Gastrocnemius medialis (tissue), 4 donors: ENCODE results near the gene PITX1. TPM values are rescaled to one million over a fixed set of nuclear protein-coding genes. Genes with fewer than 3 reads are reported as not detected.
"Not testable (repeated sequence)": the region's sequence is repeated elsewhere in the genome, so short reads cannot be mapped to it uniquely, and the experiment has no call there.

ENCODE experiments used
- ATAC-seq, 2 donors: fragments of 150-250 bp; one replicate each; pipeline ENCODE4 v1.9.1; 2016
- DNase-seq, 2 donors: peaks; one replicate each; pipeline ENCODE4 v3.0.0-alpha.2; 2019
- H3K27ac ChIP-seq, 4 donors: fragments of 200-600 bp; sonication (generic); 1 replicate in 1 of 4; 2 replicates in 3 of 4; pipeline ENCODE4 v1.5.1; 2016 to 2018; ENCODE audit warnings: mild to moderate bottlenecking in 2 of 4, moderate library complexity in 1 of 4
- H3K27me3 ChIP-seq, 3 donors: fragments of 200-600 bp; sonication (generic) in 2 of 3; 1 replicate in 1 of 3; 2 replicates in 2 of 3; pipeline versions ENCODE4 v1.5.1 to v1.6.0; 2016 to 2019; ENCODE audit warnings: mild to moderate bottlenecking in 1 of 3, moderate library complexity in 1 of 3
- H3K36me3 ChIP-seq, 2 donors: fragments of 200-600 bp; sonication (generic) in 1 of 2; one replicate each; pipeline ENCODE4 v1.5.1; 2017 to 2018
- H3K4me1 ChIP-seq, 2 donors: fragments of 200-600 bp; sonication (generic) in 1 of 2; one replicate each; pipeline ENCODE4 v1.5.1; 2016 to 2017; ENCODE audit warnings: mild to moderate bottlenecking in 2 of 2
- H3K4me3 ChIP-seq, 4 donors: fragments of 200-600 bp; sonication (generic) in 3 of 4; 1 replicate in 1 of 4; 2 replicates in 3 of 4; pipeline ENCODE4 v1.5.1; 2016 to 2019; ENCODE audit warnings: mild to moderate bottlenecking in 2 of 4
- H3K9me3 ChIP-seq, 3 donors: fragments of 200-600 bp; sonication (generic) in 2 of 3; 1 replicate in 1 of 3; 2 replicates in 2 of 3; pipeline ENCODE4 v1.5.1; 2016 to 2019
- CTCF ChIP-seq, 5 experiments: fragments of 450-650 bp in 3 of 5; fragments of 200-600 bp in 2 of 5; sonication (generic) in 2 of 5; IDR thresholded peaks in 4 of 5; conservative IDR thresholded peaks in 1 of 5; 1 replicate in 4 of 5; 2 replicates in 1 of 5; pipeline ENCODE4 v1.5.1; 2016 to 2019; ENCODE audit warnings: antibody characterized with exemption in 5 of 5, mild to moderate bottlenecking in 3 of 5, moderate library complexity in 3 of 5
- POLR2A ChIP-seq, 2 donors: fragments of 450-650 bp; IDR thresholded peaks; one replicate each; pipeline ENCODE4 v1.6.1; 2017; ENCODE audit warnings: antibody characterized with exemption in 2 of 2, mild to moderate bottlenecking in 2 of 2, moderate library complexity in 2 of 2
- in situ Hi-C, 4 donors: fragments of 200-750 bp; cut with MboI; loops; one replicate each; pipeline versions ENCODE4 v1.15.0 to v1.8.0; 2017; ENCODE audit warnings: low sequenced_read_pairs in 4 of 4
- intact Hi-C: fragments of 100-400 bp; cut with DNase I; formaldehyde crosslinking; loops from one replicate; pipeline ENCODE4 v1.15.1; 2023; ENCODE audit warnings: low total_unique reads
- total RNA-seq, 4 donors: library from RNA; depleted of rRNA; stranded (reverse); fragments of >200 nt; gene quantifications; one replicate each; pipeline versions ENCODE4 v1.1.0 to v1.2.3, GENCODE V29; 2016

The PITX1 gene
- total RNA-seq, 4 donors from 2014 or later: 5.3 to 21.2 (median 9.3) TPM

- intact Hi-C loops (no loop called here), in situ Hi-C loops (no loop called here)
- DNase-seq (no peak), ATAC-seq (no peak)
- H3K36me3 ChIP-seq: no peaks in the 10 kb centered on the region
- TF ChIP-seq CTCF (IDR thresholded peaks at IDR 0.05 in 4 of 5, conservative IDR thresholded peaks at IDR 0.05 in 1 of 5) (no peak), POLR2A (IDR thresholded peaks at IDR 0.05) (no peak)
- H3K4me3 ChIP-seq: no peak overlapping the region
- no peaks in the 10 kb centered on the region for H3K27me3 ChIP-seq
- H3K4me1 ChIP-seq: peaks cover 0 to 4% of the 10 kb centered on the region in 2 donors
- H3K9me3 ChIP-seq: no peaks in the 10 kb centered on the region
- H3K27ac ChIP-seq: no peak overlapping the region
Observed at GRCh38 chr5:134997015-134997414, 37.0 kb downstream of the PITX1 start.

- no peak overlapping the region for H3K27ac ChIP-seq
- no peaks in the 10 kb centered on the region for H3K36me3 ChIP-seq
- no peaks in the 10 kb centered on the region for H3K9me3 ChIP-seq
- in situ Hi-C loops: no loop called here
- intact Hi-C loops: no loop called here
- no peak overlapping the region for H3K4me3 ChIP-seq
- ATAC-seq: no peak
- peaks cover 0 to 4% of the 10 kb centered on the region in 2 donors for H3K4me1 ChIP-seq
- TF ChIP-seq POLR2A (IDR thresholded peaks at IDR 0.05): no peak
- TF ChIP-seq CTCF (IDR thresholded peaks at IDR 0.05 in 4 of 5, conservative IDR thresholded peaks at IDR 0.05 in 1 of 5): no peak
- H3K27me3 ChIP-seq: no peaks in the 10 kb centered on the region
- DNase-seq: no peak
Observed at GRCh38 chr5:134995850-134996402, 38.1 kb downstream of the PITX1 start.

- Histone ChIP-seq H3K4me1 (peaks cover 0 to 4% of the 10 kb centered on the region in 2 donors), H3K27ac (no peak overlapping the region), H3K9me3 (no peaks in the 10 kb centered on the region), H3K27me3 (no peaks in the 10 kb centered on the region), H3K36me3 (no peaks in the 10 kb centered on the region), H3K4me3 (no peak overlapping the region)
- intact Hi-C loops (no loop called here), in situ Hi-C loops (no loop called here)
- DNase-seq (no peak), ATAC-seq (no peak)
- no peak for TF ChIP-seq CTCF (IDR thresholded peaks at IDR 0.05 in 4 of 5, conservative IDR thresholded peaks at IDR 0.05 in 1 of 5)
- TF ChIP-seq POLR2A (IDR thresholded peaks at IDR 0.05): no peak
Observed at GRCh38 chr5:134994560-134995156, 39.4 kb downstream of the PITX1 start.

GRCh38 chr5:134993161-134993560 lies 40.9 kb downstream of the PITX1 start:
- TF ChIP-seq POLR2A (IDR thresholded peaks at IDR 0.05): no peak
- peaks cover 0 to 4% of the 10 kb centered on the region in 2 donors for H3K4me1 ChIP-seq

GRCh38 chr5:134992148-134992547 lies 41.9 kb downstream of the PITX1 start:
- intact Hi-C loops: no loop called here
- H3K36me3 ChIP-seq: no peaks in the 10 kb centered on the region
- TF ChIP-seq POLR2A (IDR thresholded peaks at IDR 0.05) (no peak), CTCF (IDR thresholded peaks at IDR 0.05 in 4 of 5, conservative IDR thresholded peaks at IDR 0.05 in 1 of 5) (no peak)
- no peak for ATAC-seq
- H3K4me1 ChIP-seq: peaks cover 0 to 4% of the 10 kb centered on the region in 2 donors
- no peaks in the 10 kb centered on the region for H3K27me3 ChIP-seq
- no peak overlapping the region for H3K4me3 ChIP-seq
- in situ Hi-C loops: no loop called here
- no peak for DNase-seq
- no peaks in the 10 kb centered on the region for H3K9me3 ChIP-seq
- H3K27ac ChIP-seq: no peak overlapping the region

More at GRCh38 chr5:134993161-134993560, 40.9 kb downstream of the PITX1 start:
- no peaks in the 10 kb centered on the region for H3K9me3 ChIP-seq
- H3K27me3 ChIP-seq: no peaks in the 10 kb centered on the region
- no peak overlapping the region for H3K27ac ChIP-seq
- H3K4me3 ChIP-seq: no peak overlapping the region
- no peaks in the 10 kb centered on the region for H3K36me3 ChIP-seq
- intact Hi-C loops: no loop called here
- in situ Hi-C loops: no loop called here
- ATAC-seq (no peak), DNase-seq (no peak)

- H3K4me3 ChIP-seq, in situ Hi-C loops, ATAC-seq, intact Hi-C loops, H3K27ac ChIP-seq, DNase-seq, H3K4me1 ChIP-seq, H3K27me3 ChIP-seq, H3K36me3 ChIP-seq, H3K9me3 ChIP-seq: not testable (repeated sequence)
Observed at GRCh38 chr5:134990183-134990582, 43.8 kb downstream of the PITX1 start.
